OCI-LY1 (cell line): ENCODE data around the gene SERPIND1.

Experiments used
- EZH2 ChIP-seq: fragments of 200-600 bp; sonication (generic), shearing (Covaris generic); IDR thresholded peaks from 2 replicates; pipeline ENCODE4 v1.8.0; 2017; ENCODE audit warnings: borderline replicate concordance, mixed run types, mild to moderate bottlenecking, antibody characterized with exemption, low read length, moderate library complexity, mixed read lengths
- TF ChIP-seq, protein P1 (sequence below): fragments of 200-600 bp; sonication (generic), shearing (Covaris generic); IDR thresholded peaks from 2 replicates; pipeline ENCODE4 v1.5.1; 2017; ENCODE audit warnings: mild to moderate bottlenecking, antibody characterized with exemption, low read length, moderate library complexity, mixed read lengths

DNA sequence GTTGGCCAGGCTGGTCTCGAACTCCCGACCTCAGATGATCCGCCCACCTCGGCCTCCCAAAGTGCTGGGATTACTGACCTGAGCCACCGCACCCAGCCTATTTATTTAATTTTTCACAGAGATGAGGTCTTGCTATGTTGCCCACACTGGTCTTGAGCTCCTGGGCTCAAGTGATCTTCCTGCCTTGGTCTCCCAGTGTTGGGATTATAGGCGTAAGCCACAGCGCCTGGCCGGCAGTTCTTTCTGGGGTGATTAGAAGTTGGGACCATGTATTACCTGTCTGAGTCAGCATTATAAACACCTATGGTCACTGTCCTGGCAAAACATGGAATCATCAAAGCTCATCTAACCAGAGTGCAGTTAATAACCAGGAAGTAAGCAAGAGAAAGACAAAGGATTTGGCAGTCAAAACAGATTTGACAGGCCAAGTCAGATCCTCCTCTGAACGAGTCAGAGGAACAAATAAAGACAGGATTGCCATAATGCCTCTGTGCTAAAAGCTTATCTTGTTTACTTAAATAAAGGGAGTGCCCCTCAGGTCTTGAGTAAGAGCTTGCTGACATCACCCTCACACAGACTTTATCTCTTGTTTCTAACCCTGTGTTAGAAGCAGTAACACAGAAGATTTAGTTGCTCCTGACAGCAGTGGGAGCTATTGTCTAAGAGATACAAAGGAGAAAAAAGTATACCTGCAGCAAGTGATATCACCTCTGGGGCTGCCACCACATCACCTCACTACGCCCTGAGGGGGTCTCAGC is 3.7 kb downstream of the SERPIND1 start:
- no peak for TF ChIP-seq EZH2
- TF ChIP-seq, protein P1, sequence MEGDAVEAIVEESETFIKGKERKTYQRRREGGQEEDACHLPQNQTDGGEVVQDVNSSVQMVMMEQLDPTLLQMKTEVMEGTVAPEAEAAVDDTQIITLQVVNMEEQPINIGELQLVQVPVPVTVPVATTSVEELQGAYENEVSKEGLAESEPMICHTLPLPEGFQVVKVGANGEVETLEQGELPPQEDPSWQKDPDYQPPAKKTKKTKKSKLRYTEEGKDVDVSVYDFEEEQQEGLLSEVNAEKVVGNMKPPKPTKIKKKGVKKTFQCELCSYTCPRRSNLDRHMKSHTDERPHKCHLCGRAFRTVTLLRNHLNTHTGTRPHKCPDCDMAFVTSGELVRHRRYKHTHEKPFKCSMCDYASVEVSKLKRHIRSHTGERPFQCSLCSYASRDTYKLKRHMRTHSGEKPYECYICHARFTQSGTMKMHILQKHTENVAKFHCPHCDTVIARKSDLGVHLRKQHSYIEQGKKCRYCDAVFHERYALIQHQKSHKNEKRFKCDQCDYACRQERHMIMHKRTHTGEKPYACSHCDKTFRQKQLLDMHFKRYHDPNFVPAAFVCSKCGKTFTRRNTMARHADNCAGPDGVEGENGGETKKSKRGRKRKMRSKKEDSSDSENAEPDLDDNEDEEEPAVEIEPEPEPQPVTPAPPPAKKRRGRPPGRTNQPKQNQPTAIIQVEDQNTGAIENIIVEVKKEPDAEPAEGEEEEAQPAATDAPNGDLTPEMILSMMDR = no peak
